Stimulated activated CD4-positive, alpha-beta T cell treated with anti-CD3 and anti-CD28 coated beads, Interleukin-1b, Interleukin-23, amount 100 ng/mL, for 4 hours (primary cell): ENCODE measurements around the gene GRIA2.
A peak's percentile ranks its signal among the peaks of the same experiment; 100 is the strongest.
"Not testable (repeated sequence)": the region's sequence is repeated elsewhere in the genome, so short reads cannot be mapped to it uniquely, and the experiment has no call there.

Experiments used
- DNase-seq, 2 donors: peaks; one replicate each; pipeline ENCODE4 v3.0.0-alpha.2; 2020; ENCODE audit warnings: low read depth in 2 of 2

Gene GRIA2

GRCh38 chr4:157220371-157220881 lies at the start of gene GRIA2:
GRIA2 (plus strand) TSS chr4:157220728; CDS start chr4:157221043, 315 bp downstream.
- no peak for DNase-seq

- no peak for DNase-seq
Observed at GRCh38 chr4:157172011-157172410, 48.5 kb upstream of the GRIA2 start.

- not testable (repeated sequence) for DNase-seq
Observed at GRCh38 chr4:157180268-157180667, 40.3 kb upstream of the GRIA2 start.

GRCh38 chr4:157184300-157184699 lies 36.2 kb upstream of the GRIA2 start:
- DNase-seq, result no peak

- no peak for DNase-seq
Observed at GRCh38 chr4:157185363-157185762, 35.2 kb upstream of the GRIA2 start.

GRCh38 chr4:157195374-157195773 lies 25.2 kb upstream of the GRIA2 start:
- no peak for DNase-seq

GRCh38 chr4:157196046-157196445 lies 24.5 kb upstream of the GRIA2 start:
- no peak for DNase-seq

GRCh38 chr4:157204634-157205244 lies 15.8 kb upstream of the GRIA2 start:
- DNase-seq, result peak in 1 of 2 donors; percentile 4

- DNase-seq, result no peak
Observed at GRCh38 chr4:157217708-157218107, 2.8 kb upstream of the GRIA2 start.

GRCh38 chr4:157219711-157220370 lies 687 bp upstream of the GRIA2 start:
- DNase-seq, result no peak

GRCh38 chr4:157221426-157221894 lies 932 bp downstream of the GRIA2 start:
- DNase-seq, result no peak

GRCh38 chr4:157221895-157222770 lies 1.6 kb downstream of the GRIA2 start:
- no peak for DNase-seq

GRCh38 chr4:157222771-157223160 lies 2.2 kb downstream of the GRIA2 start:
- no peak for DNase-seq

GRCh38 chr4:157223456-157223855 lies 2.9 kb downstream of the GRIA2 start:
- no peak for DNase-seq

GRCh38 chr4:157225096-157225495 lies 4.6 kb downstream of the GRIA2 start:
- DNase-seq, result no peak

- no peak for DNase-seq
Observed at GRCh38 chr4:157226035-157226434, 5.5 kb downstream of the GRIA2 start.

- DNase-seq, result no peak
Observed at GRCh38 chr4:157226601-157227000, 6.1 kb downstream of the GRIA2 start.

GRCh38 chr4:157231525-157231924 lies 11.0 kb downstream of the GRIA2 start:
- no peak for DNase-seq

GRCh38 chr4:157242871-157243270 lies 22.3 kb downstream of the GRIA2 start:
- no peak for DNase-seq

- no peak for DNase-seq
Observed at GRCh38 chr4:157244348-157244747, 23.8 kb downstream of the GRIA2 start.

GRCh38 chr4:157245351-157245750 lies 24.8 kb downstream of the GRIA2 start:
- no peak for DNase-seq

- no peak for DNase-seq
Observed at GRCh38 chr4:157246964-157247363, 26.4 kb downstream of the GRIA2 start.
